Adrenal gland (tissue), 12 donors: ENCODE measurements around the gene ZSCAN9. TPM values are rescaled to one million over a fixed set of nuclear protein-coding genes. Genes with fewer than 3 reads are reported as not detected.

ENCODE experiments used
- DNase-seq, 7 donors: peaks; one replicate each; pipeline ENCODE4 v3.0.0-alpha.2; 2019 to 2020
- H3K27ac ChIP-seq, 5 donors: fragments of 200-600 bp; sonication (generic) in 4 of 5; 1 replicate in 3 of 5; 2 replicates in 2 of 5; pipeline versions ENCODE4 v1.5.1 to v1.8.0; 2016 to 2020; ENCODE audit warnings: mild to moderate bottlenecking in 1 of 5
- H3K27me3 ChIP-seq: fragments of 200-600 bp; 2 replicates; pipeline ENCODE4 v1.8.0; 2021
- H3K36me3 ChIP-seq, 2 donors: fragments of 200-600 bp; replicated peaks in 1 of 2; 1 replicate in 1 of 2; 2 replicates in 1 of 2; pipeline versions ENCODE4 v1.5.1 to v1.8.0; 2018 to 2022
- H3K4me1 ChIP-seq, 2 donors: fragments of 200-600 bp; replicated peaks in 1 of 2; 1 replicate in 1 of 2; 2 replicates in 1 of 2; pipeline versions ENCODE4 v1.5.1 to v1.8.0; 2018 to 2021
- H3K4me3 ChIP-seq, 4 donors: fragments of 200-600 bp; sonication (generic) in 3 of 4; one replicate each; pipeline ENCODE4 v1.5.1; 2016 to 2018
- H3K9me3 ChIP-seq, 3 donors: fragments of 200-600 bp; sonication (generic) in 1 of 3; replicated peaks in 1 of 3; 1 replicate in 2 of 3; 2 replicates in 1 of 3; pipeline versions ENCODE4 v1.5.1 to v1.8.0; 2016 to 2021
- CTCF ChIP-seq, 6 experiments: fragments of 450-650 bp in 4 of 6; fragments of 200-600 bp in 2 of 6; sonication (generic) in 1 of 6; IDR thresholded peaks; 1 replicate in 5 of 6; 2 replicates in 1 of 6; pipeline versions ENCODE4 v1.5.1 to v1.8.0; 2016 to 2021; ENCODE audit warnings: antibody characterized with exemption in 6 of 6, mild to moderate bottlenecking in 2 of 6, moderate library complexity in 1 of 6
- POLR2A ChIP-seq, 2 donors: fragments of 450-650 bp; IDR thresholded peaks; one replicate each; pipeline ENCODE4 v1.6.1; 2017; ENCODE audit warnings: antibody characterized with exemption in 2 of 2, mild to moderate bottlenecking in 2 of 2, moderate library complexity in 1 of 2
- whole genome bisulfite sequencing, 4 donors: extraction: QIAGEN DNeasy Blood & Tissue Kit in 2 of 4; methylation state at CpG; one replicate each; pipeline versions ENCODE4 v1.1.5 to v1.1.7; 2013 to 2017; 5-methylcytosine and 5-hydroxymethylcytosine counted together
- intact Hi-C, 2 donors: fragments of 100-400 bp; cut with DNase I; formaldehyde crosslinking; loops; one replicate each; pipeline versions ENCODE4 v1.14.1 to v1.15.0; 2022 to 2023
- polyA plus RNA-seq, 3 donors: library from polyadenylated mRNA; stranded (reverse); fragments of 200-250 nt in 2 of 3; fragments of 350-450 nt in 1 of 3; fragmentation: Illumina TruSeq in 1 of 3; extraction: RNeasy Lipid Tissue Mini Kit (QIAGEN cat#74804) in 1 of 3; gene quantifications; one replicate each; pipeline ENCODE4 v1.2.3, GENCODE V29; 2013 to 2014
- total RNA-seq, 9 donors: library from RNA; depleted of rRNA in 4 of 9; stranded (reverse); fragments of >200 nt in 4 of 9; fragments of 120-200 nt in 1 of 9; fragmentation: NEBNext Ultra II Directional in 1 of 9; extraction: Animal tissue kit (Norgen Biotek cat#: 25700) in 1 of 9; gene quantifications; one replicate each; pipeline versions ENCODE4 v1.1.0 to v1.2.4, GENCODE V29; 2013 to 2023
- donor health status: healthy with polysubstance abuse.
- donor health status: Bipolar disorder and iron deficiency.
- donor health status: DM: yes; HTN: yes; CAD: no.
- donor health status: DM: no; HTN: no; CAD: no.
- donor health status: DM: no; HTN: no; CAD: no.
- donor health status: DM: yes; HTN: yes; CAD: no.

ZSCAN9 gene
- total and polyA plus RNA-seq, 12 donors, result 1.8 to 30.8 (median 11.7) TPM

DNA sequence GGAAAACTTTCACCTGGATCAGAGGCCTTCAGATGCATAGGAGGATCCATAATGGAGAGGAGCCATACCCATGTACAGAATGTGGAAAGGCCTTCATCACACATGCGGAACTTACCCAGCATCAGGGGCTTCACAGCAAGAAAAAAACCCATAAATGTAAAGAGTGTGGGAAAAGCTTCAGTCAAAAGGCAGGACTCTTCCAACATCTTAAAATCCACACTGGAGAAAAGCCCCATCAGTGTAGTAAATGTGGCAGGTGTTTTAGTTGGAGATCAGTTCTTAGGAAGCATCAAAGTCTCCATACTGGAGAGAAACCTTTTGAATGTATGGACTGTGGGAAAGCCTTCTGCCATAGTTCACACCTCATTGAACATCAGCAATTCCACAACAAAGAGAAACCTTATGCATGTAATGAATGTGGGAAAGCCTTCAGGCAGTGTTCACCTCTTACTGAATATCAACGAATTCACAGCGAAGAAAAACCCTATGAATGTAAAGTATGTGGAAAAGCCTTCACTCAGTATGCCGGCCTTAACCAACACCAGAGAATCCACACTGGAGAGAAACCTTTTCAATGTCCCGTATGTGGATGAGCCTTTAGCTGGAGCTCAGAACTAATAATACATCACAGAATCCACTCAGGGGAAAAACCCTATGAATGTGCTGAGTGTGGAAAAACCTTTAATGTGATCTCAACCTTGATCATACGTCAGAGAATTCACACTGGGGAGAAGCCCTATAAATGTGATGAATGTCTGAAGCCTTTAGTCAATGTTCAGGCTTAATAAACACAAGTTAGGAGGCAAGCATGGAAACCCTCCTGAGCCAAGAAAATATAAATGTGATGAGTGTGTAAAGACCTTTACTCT, 36.7 kb upstream of the ZSCAN9 start:
- Histone ChIP-seq H3K9me3 (peaks cover 0 to 13% (median 0%) of the 10 kb centered on the region in 3 donors), H3K27ac (no peak overlapping the region), H3K4me3 (no peak overlapping the region), H3K4me1 (no peaks in the 10 kb centered on the region), H3K27me3 (no peaks in the 10 kb centered on the region), H3K36me3 (no peaks in the 10 kb centered on the region)
- TF ChIP-seq CTCF (IDR thresholded peaks at IDR 0.05) (no peak), POLR2A (IDR thresholded peaks at IDR 0.05) (no peak)
- DNase-seq, result no peak
- WGBS, 4 donors, result 61 to 80% (median 77%) methylated on average over 6 of the region's 6 CpGs
- intact Hi-C loops, result no loop called here

DNA sequence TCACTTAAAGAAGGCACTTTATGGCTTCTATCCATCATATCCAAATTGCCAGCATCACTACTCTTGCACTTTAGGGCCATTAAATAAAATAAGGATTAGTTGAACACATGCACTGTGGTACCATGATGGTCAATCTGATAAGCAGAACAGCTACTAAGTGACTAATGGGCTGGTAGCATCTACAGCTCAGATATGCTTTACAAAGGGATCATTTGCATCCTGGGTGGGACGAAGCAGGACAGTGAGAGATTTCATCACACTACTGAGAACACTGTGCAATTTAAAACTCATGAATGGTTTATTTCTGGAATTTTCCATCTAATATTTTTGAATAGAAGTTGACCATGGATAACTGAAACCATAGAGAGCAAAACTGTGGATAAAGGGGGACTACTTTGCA, 25.1 kb upstream of the ZSCAN9 start:
- no peak for DNase-seq
- no peak overlapping the region for H3K27ac ChIP-seq
- TF ChIP-seq CTCF (IDR thresholded peaks at IDR 0.05), result no peak
- no peak for TF ChIP-seq POLR2A (IDR thresholded peaks at IDR 0.05)
- no peaks in the 10 kb centered on the region for H3K36me3 ChIP-seq
- H3K4me3 ChIP-seq, result no peak overlapping the region
- 41 to 57% (median 52%) methylated on average over 1 of the region's 1 CpG for WGBS, 4 donors
- peaks cover 34% of the 10 kb centered on the region for H3K27me3 ChIP-seq
- intact Hi-C loops, result no loop called here
- no peaks in the 10 kb centered on the region for H3K4me1 ChIP-seq
- no peaks in the 10 kb centered on the region for H3K9me3 ChIP-seq

DNA sequence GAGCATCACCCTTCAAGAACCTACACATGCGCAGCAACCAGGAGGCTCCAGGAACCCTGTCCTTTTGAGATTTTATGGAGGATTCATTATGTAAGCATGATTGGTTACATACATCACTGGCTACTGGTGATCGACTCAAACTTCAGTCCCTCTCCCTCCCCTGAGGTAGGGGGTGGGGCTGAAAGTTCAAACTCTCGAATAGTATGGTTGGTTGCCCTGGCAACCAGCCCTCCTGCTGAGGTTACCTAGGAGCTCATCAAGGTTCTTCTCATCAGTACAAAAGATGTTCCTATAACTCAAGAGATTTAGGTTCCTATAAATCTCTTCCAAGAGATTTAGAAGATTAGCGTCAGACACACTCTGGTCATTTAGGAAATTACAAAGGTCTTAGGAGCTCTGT, 21.9 kb upstream of the ZSCAN9 start:
- no peak for DNase-seq
- H3K4me1 ChIP-seq, result no peaks in the 10 kb centered on the region
- no peak for TF ChIP-seq POLR2A (IDR thresholded peaks at IDR 0.05)
- no peak for TF ChIP-seq CTCF (IDR thresholded peaks at IDR 0.05)
- H3K36me3 ChIP-seq, result no peaks in the 10 kb centered on the region
- peaks cover 51% of the 10 kb centered on the region for H3K27me3 ChIP-seq
- H3K4me3 ChIP-seq, result no peak overlapping the region
- intact Hi-C loops, result no loop called here
- 28 to 38% (median 31%) methylated on average over 4 of the region's 4 CpGs for WGBS, 4 donors
- H3K9me3 ChIP-seq, result no peaks in the 10 kb centered on the region
- H3K27ac ChIP-seq, result no peak overlapping the region

DNA sequence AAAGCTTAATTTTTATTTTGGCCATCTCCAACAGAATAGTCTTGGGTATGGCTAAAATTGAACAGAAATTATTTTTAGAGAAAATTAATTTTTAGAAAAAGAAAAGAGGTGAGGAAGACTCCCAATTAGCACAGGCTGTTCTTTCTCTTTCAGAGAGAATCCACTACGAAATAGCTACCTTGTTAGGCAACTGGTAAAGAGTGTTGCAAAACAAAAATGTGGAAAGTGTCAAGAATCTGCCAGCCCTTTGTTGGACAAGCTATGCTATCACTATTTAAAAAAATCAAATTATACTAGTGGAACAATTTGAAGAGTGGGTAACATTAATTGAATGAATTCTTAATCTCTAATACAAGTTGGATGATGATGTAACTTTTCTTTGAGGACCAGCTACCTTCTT, 19.2 kb upstream of the ZSCAN9 start:
- H3K27ac ChIP-seq, result no peak overlapping the region
- TF ChIP-seq CTCF (IDR thresholded peaks at IDR 0.05), result no peak
- TF ChIP-seq POLR2A (IDR thresholded peaks at IDR 0.05), result no peak
- no peak overlapping the region for H3K4me3 ChIP-seq
- intact Hi-C loops, result no loop called here
- H3K9me3 ChIP-seq, result no peaks in the 10 kb centered on the region
- whole genome bisulfite sequencing, 4 donors, result 48 to 66% (median 60%) methylated on average over 1 of the region's 1 CpG
- H3K36me3 ChIP-seq, result no peaks in the 10 kb centered on the region
- peaks cover 62% of the 10 kb centered on the region for H3K27me3 ChIP-seq
- no peaks in the 10 kb centered on the region for H3K4me1 ChIP-seq
- no peak for DNase-seq
